Neural progenitor cell (in vitro differentiated cells): Measurements from ENCODE around the gene EIF4G3.

Experiments used
- EZH2 ChIP-seq: fragments of 200-600 bp; sonication (generic); IDR thresholded peaks from 2 replicates; pipeline ENCODE4 v1.6.1; 2017; ENCODE audit warnings: antibody characterized with exemption, mild to moderate bottlenecking, moderate library complexity
- TF ChIP-seq, protein P1 (sequence below): fragments of 200-600 bp; sonication (generic); IDR thresholded peaks from 2 replicates; pipeline ENCODE4 v1.5.1; 2017; ENCODE audit warnings: antibody characterized with exemption, mild to moderate bottlenecking

DNA sequence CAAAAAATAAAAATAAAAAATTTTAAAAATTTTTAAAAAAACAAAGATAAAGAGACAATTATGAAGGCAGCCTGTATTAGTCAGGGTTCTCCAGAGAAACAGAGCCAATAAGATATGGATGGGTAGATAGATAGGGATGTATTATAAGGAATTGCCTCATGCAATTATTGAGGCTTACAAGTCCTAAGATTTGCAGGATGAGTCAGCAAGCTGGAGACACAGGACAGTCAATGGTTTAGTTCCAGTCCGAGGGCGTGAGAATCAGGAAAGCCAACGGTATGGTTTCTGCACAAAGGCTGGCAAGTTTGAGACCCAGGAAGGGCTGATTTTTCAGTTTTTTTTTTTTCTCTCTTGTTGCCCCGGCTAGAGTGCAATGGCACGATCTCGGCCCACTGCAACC lies 24.1 kb upstream of the EIF4G3 start:
- TF ChIP-seq EZH2, result no peak
- TF ChIP-seq, protein P1, sequence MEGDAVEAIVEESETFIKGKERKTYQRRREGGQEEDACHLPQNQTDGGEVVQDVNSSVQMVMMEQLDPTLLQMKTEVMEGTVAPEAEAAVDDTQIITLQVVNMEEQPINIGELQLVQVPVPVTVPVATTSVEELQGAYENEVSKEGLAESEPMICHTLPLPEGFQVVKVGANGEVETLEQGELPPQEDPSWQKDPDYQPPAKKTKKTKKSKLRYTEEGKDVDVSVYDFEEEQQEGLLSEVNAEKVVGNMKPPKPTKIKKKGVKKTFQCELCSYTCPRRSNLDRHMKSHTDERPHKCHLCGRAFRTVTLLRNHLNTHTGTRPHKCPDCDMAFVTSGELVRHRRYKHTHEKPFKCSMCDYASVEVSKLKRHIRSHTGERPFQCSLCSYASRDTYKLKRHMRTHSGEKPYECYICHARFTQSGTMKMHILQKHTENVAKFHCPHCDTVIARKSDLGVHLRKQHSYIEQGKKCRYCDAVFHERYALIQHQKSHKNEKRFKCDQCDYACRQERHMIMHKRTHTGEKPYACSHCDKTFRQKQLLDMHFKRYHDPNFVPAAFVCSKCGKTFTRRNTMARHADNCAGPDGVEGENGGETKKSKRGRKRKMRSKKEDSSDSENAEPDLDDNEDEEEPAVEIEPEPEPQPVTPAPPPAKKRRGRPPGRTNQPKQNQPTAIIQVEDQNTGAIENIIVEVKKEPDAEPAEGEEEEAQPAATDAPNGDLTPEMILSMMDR, result no peak
